Measurements from ENCODE around the gene CHMP1A. TPM values are rescaled to one million over a fixed set of nuclear protein-coding genes. Genes with fewer than 3 reads are reported as not detected.

The CHMP1A gene
- total RNA-seq, 2 donors from 2014 or later, result 118 to 176 TPM

DNA sequence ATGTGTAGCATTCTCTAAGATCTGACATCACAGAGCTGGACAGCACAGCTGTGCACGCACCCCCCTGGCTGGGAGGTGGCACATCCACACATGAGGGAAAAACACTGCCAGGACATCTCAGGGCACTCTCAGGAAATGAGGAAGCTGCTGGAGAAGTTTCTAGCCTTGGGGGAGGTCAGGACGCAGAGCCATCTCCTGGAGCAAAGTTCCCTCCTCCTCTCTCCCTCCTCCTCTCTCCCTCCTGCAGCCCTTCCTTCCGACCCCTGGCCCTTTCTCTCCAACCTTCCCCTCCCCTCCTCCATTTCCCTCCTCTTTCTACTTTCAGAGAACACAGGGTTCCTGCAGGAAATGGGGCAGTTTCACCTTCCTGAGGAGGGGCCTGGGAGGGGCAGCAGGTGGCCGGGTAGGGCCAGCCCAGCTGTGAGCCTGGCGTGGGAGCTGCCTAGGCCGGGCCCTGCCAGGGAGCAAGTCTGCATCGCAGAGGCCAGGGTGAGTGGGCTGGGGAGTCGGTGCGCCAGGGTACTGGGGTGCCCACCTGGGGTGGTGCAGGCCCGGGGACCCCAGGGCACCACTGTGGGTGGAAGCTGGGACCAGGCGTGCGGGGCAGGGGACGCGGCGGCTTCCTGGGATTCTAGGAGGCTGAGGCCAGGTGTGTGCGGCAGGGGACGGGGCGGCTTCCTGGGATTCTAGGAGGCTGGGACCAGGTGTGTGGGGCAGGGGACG is 44.1 kb downstream of the CHMP1A start, which contains the start of gene DPEP1:
DPEP1 (plus strand) TSS at position 412 of the 723 bp plus-strand sequence. CDS start 16,769 bp downstream, outside the sequence.
- Histone ChIP-seq H3K9ac (ENCODE audit: low read depth in 2 of 2, low read length in 2 of 2) (no peak within 1 kb of the TSS), H3K36me3 (no peaks in the 10 kb centered on the region), H3K4me3 (no peak within 1 kb of the TSS), H3K9me3 (no peaks in the 10 kb centered on the region), H3K4me1 (peaks cover 4% of the 10 kb centered on the region), H3K27me3 (peaks cover 19% of the 10 kb centered on the region), H3K27ac (no peak within 1 kb of the TSS)
- no peak for DNase-seq
- intact Hi-C loops (cut with DNase I), result no loop called here
- TF ChIP-seq, protein P1, sequence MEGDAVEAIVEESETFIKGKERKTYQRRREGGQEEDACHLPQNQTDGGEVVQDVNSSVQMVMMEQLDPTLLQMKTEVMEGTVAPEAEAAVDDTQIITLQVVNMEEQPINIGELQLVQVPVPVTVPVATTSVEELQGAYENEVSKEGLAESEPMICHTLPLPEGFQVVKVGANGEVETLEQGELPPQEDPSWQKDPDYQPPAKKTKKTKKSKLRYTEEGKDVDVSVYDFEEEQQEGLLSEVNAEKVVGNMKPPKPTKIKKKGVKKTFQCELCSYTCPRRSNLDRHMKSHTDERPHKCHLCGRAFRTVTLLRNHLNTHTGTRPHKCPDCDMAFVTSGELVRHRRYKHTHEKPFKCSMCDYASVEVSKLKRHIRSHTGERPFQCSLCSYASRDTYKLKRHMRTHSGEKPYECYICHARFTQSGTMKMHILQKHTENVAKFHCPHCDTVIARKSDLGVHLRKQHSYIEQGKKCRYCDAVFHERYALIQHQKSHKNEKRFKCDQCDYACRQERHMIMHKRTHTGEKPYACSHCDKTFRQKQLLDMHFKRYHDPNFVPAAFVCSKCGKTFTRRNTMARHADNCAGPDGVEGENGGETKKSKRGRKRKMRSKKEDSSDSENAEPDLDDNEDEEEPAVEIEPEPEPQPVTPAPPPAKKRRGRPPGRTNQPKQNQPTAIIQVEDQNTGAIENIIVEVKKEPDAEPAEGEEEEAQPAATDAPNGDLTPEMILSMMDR (IDR thresholded peaks at IDR 0.05), result no peak

- Histone ChIP-seq H3K9me3 (no peaks in the 10 kb centered on the region), H3K27me3 (peaks cover 19% of the 10 kb centered on the region), H3K4me1 (peaks cover 5% of the 10 kb centered on the region), H3K36me3 (no peaks in the 10 kb centered on the region), H3K27ac (no peak overlapping the region), H3K4me3 (no peak overlapping the region), H3K9ac (ENCODE audit: low read depth in 2 of 2, low read length in 2 of 2) (no peak overlapping the region)
- intact Hi-C loops (cut with DNase I), result no loop called here
- TF ChIP-seq, protein P1 (IDR thresholded peaks at IDR 0.05), result no peak
- DNase-seq, result no peak
Measured at GRCh38 chr16:89612415-89613166, 44.9 kb downstream of the CHMP1A start.

DNA sequence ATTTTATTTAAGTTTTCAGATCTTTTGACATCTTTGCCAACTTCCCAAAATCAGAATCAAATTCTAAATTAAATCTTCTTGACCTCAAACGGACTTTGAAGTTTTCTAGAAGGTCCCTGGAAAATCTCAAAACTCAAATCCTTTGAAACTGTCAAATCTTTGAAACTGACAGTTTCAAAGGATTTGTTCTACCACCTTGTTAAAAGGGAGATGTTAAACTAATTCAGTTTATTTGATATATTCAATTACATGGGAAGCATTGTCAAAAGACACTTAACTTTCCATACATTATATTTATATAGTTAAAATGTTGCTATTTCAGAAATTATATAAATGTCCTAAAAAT is 47.4 kb downstream of the CHMP1A start:
- Histone ChIP-seq H3K27ac (no peak overlapping the region), H3K4me3 (no peak overlapping the region), H3K27me3 (peaks cover 22% of the 10 kb centered on the region), H3K9me3 (no peaks in the 10 kb centered on the region), H3K36me3 (no peaks in the 10 kb centered on the region), H3K9ac (ENCODE audit: low read depth in 2 of 2, low read length in 2 of 2) (no peak overlapping the region), H3K4me1 (peaks cover 5% of the 10 kb centered on the region)
- intact Hi-C loops (cut with DNase I), result no loop called here
- DNase-seq, result no peak
- TF ChIP-seq, protein P1 (IDR thresholded peaks at IDR 0.05), result no peak

DNA sequence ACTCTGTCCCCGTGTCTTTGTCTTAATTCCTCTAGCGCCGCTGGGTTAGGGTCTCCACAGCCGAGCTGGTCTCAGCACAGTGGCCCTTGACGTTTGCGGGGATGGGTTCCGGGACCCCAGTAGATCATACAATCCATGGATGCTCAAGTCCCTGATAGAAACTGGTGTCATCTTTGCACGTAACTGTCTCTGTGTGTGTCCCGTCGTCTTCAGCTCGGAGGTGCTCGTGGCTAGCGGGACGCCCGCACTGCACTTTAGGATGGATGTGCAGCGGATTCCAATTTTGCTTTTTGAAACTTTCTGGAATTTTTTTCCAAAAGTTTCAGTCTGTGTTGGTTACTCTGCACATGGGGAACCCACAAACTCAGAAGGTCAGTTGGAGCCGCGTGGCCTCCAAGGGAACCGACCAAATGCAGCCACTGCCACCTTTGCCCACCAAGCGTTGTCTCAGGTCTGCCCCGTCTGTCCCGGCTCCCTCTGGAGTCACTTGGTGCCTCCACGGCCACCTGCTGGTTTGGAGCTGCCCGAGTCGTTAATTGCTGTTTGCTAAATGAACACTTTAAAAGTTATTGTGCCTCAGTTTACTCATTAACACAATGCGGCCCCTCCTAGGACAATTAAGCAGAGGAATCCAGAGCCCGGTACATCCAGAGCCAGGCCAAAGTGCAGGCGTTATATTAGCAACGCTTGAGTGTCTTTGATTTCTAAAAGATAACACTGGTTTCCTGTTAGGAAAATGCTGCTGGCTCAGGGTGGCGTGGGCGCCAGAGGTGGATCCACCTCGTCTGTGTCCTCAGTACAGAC is 49.4 kb downstream of the CHMP1A start:
- Histone ChIP-seq H3K27ac (no peak overlapping the region), H3K4me1 (peaks cover 5% of the 10 kb centered on the region), H3K4me3 (no peak overlapping the region), H3K27me3 (peaks cover 25% of the 10 kb centered on the region), H3K9ac (ENCODE audit: low read depth in 2 of 2, low read length in 2 of 2) (no peak overlapping the region), H3K36me3 (no peaks in the 10 kb centered on the region), H3K9me3 (no peaks in the 10 kb centered on the region)
- intact Hi-C loops (cut with DNase I), result no loop called here
- TF ChIP-seq, protein P1 (IDR thresholded peaks at IDR 0.05), result no peak
- DNase-seq, result no peak

DNA sequence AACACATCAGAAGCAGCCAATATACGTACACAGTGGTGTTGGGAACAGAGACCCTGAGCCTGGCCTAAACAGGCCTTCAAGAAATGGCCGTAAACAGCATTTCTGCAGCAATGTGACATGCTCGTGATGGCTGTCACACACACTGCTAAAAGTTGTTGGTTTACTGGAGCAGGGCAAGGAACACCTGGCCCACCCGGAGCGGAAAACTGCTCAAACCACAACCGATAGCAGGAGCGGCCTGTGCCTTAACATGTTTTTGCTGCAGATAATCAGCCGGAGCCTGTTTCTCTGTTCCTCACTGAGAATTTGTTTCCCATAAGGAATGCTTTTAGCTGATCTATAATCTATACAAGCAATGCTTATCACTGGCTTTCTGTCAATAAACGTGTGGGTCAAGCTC is 50.1 kb downstream of the CHMP1A start:
- intact Hi-C loops (cut with DNase I), result no loop called here
- Histone ChIP-seq H3K9me3 (no peaks in the 10 kb centered on the region), H3K9ac (ENCODE audit: low read depth in 2 of 2, low read length in 2 of 2) (no peak overlapping the region), H3K4me1 (peaks cover 5% of the 10 kb centered on the region), H3K36me3 (no peaks in the 10 kb centered on the region), H3K4me3 (no peak overlapping the region), H3K27me3 (peaks cover 18% of the 10 kb centered on the region), H3K27ac (no peak overlapping the region)
- no peak for DNase-seq
- TF ChIP-seq, protein P1 (IDR thresholded peaks at IDR 0.05), result no peak

Measured in colonic mucosa (tissue), 4 donors.